ENCODE results near the gene UNC45A.

DNA sequence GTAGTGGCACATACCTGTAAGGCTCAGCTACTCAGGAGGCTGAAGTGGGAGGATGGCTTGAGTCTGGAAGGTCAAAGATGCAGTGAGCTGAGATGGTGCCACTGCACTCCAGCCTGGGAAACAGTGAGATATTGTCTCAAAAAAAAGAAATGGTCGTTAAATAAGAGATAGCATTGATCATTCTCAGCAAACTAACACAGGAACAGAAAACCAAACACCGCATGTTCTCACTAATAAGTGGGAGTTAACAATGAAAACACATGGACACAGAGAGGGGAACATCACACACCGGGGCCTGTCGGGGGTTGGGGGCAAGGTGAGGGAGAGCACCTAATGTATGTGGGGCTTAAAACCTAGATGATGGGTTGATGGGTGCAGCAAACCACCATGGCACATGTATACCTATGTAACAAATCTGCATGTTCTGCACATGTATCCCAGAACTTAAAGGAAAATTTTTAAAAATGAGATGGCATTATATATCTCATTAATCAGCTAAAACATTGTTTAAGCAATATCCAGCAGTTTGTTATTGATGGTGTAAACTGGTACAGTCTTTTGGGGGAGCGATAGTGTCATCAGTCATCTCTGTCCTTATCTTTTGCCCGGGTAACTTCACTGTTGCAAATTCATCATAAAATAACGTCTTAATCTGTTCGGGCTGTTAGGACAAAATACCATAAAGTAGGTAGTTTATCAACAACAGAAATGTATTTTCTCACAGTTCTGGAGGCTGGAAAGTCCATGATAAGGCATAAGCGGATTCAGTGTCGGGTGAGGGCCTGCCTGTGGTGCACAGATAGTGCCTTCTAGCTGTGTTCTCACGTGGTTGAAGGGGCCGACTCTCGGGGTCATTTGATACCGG, 33.7 kb upstream of the UNC45A start:
- TF ChIP-seq, protein P1, sequence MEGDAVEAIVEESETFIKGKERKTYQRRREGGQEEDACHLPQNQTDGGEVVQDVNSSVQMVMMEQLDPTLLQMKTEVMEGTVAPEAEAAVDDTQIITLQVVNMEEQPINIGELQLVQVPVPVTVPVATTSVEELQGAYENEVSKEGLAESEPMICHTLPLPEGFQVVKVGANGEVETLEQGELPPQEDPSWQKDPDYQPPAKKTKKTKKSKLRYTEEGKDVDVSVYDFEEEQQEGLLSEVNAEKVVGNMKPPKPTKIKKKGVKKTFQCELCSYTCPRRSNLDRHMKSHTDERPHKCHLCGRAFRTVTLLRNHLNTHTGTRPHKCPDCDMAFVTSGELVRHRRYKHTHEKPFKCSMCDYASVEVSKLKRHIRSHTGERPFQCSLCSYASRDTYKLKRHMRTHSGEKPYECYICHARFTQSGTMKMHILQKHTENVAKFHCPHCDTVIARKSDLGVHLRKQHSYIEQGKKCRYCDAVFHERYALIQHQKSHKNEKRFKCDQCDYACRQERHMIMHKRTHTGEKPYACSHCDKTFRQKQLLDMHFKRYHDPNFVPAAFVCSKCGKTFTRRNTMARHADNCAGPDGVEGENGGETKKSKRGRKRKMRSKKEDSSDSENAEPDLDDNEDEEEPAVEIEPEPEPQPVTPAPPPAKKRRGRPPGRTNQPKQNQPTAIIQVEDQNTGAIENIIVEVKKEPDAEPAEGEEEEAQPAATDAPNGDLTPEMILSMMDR (IDR thresholded peaks at IDR 0.05) = no peak
- no peak for TF ChIP-seq POLR2A (IDR thresholded peaks at IDR 0.05)

All from right lobe of liver (tissue), 4 donors.